Natural killer cell (primary cell): Measurements from ENCODE around the gene RIC3. TPM values are rescaled to one million over a fixed set of nuclear protein-coding genes. Genes with fewer than 3 reads are reported as not detected.
A peak's percentile ranks its signal among the peaks of the same experiment; 100 is the strongest.

Source experiments
- ATAC-seq, 3 donors: fragments of 150-1000 bp in 2 of 3; fragments of 200-7000 bp in 1 of 3; cut with Tn5 transposase; 1 replicate in 1 of 3; 2 replicates in 2 of 3; pipeline ENCODE4 v1.10.0; 2021; ENCODE audit warnings: mild to moderate bottlenecking in 2 of 3, moderate library complexity in 2 of 3
- DNase-seq, 2 donors: peaks; one replicate each; pipeline versions ENCODE4 v3.0.0 to v3.0.0-alpha.2; 2013 to 2021; ENCODE audit warnings: mixed read lengths in 1 of 2
- H3K27ac ChIP-seq: one replicate; pipeline ENCODE4 v1.5.1; 2013; ENCODE audit warnings: mild to moderate bottlenecking, low read length
- H3K27me3 ChIP-seq: one replicate; pipeline ENCODE4 v1.6.1; 2013; ENCODE audit warnings: low read length; ENCODE audit not compliant: control insufficient read depth, insufficient read depth
- H3K36me3 ChIP-seq: one replicate; pipeline ENCODE4 v1.6.1; 2013; ENCODE audit warnings: low read length; ENCODE audit not compliant: control insufficient read depth, insufficient read depth
- H3K4me1 ChIP-seq: one replicate; pipeline ENCODE4 v1.6.1; 2013; ENCODE audit warnings: low read length; ENCODE audit not compliant: control insufficient read depth, insufficient read depth
- H3K4me3 ChIP-seq: one replicate; pipeline ENCODE4 v1.5.1; 2013; ENCODE audit warnings: low read length
- H3K9me3 ChIP-seq: one replicate; pipeline ENCODE4 v1.6.1; 2013; ENCODE audit warnings: low read length; ENCODE audit not compliant: control insufficient read depth, insufficient read depth
- H3K27ac Mint-ChIP-seq, 2 donors: one replicate each; pipeline ENCODE4 v1.8.0; 2022; ENCODE audit warnings: mild to moderate bottlenecking in 2 of 2, mixed read lengths in 2 of 2, moderate library complexity in 1 of 2
- H3K27me3 Mint-ChIP-seq, 2 donors: one replicate each; pipeline ENCODE4 v1.8.0; 2022; ENCODE audit warnings: low read depth in 2 of 2, mixed read lengths in 2 of 2
- H3K36me3 Mint-ChIP-seq: one replicate; pipeline ENCODE4 v1.8.0; 2022; ENCODE audit warnings: mixed read lengths
- H3K4me1 Mint-ChIP-seq, 2 donors: one replicate each; pipeline ENCODE4 v1.8.0; 2022; ENCODE audit warnings: mixed read lengths in 2 of 2
- H3K4me3 Mint-ChIP-seq: one replicate; pipeline ENCODE4 v1.8.0; 2022; ENCODE audit warnings: mild to moderate bottlenecking, moderate library complexity, mixed read lengths
- H3K9me3 Mint-ChIP-seq, 2 donors: one replicate each; pipeline ENCODE4 v1.8.0; 2022; ENCODE audit warnings: mixed read lengths in 2 of 2
- CTCF ChIP-seq: fragments of 200-600 bp; IDR thresholded peaks from one replicate; pipeline ENCODE4 v1.8.0; 2022; ENCODE audit warnings: antibody characterized with exemption
- WGBS: methylation state at CpG from one replicate; pipeline ENCODE4 v1.1.7; 2013; ENCODE audit warnings: missing lambda C conversion rate; ENCODE audit not compliant: insufficient coverage; 5-methylcytosine and 5-hydroxymethylcytosine counted together
- intact Hi-C: fragments of 100-400 bp; cut with micrococcal nuclease; formaldehyde crosslinking; loops from one replicate; pipeline ENCODE4 v1.14.2; 2022
- total RNA-seq, 4 donors: library from RNA; stranded (reverse); fragments of 120-200 nt in 1 of 4; gene quantifications; one replicate each; pipeline versions ENCODE4 v1.2.3 to v1.2.4, GENCODE V29; 2013 to 2022

RIC3 gene
- total RNA-seq, 3 donors from 2014 or later (not counting 1 experiment from before 2014, with no cell fraction given) = 3.5 to 4.7 (median 3.6) TPM

GRCh38 chr11:8082391-8083087, 86.3 kb downstream of the RIC3 start:
- no peaks in the 10 kb centered on the region for H3K9me3 ChIP-seq
- Mint-ChIP-seq H3K27ac (no peak overlapping the region), H3K36me3 (no peaks in the 10 kb centered on the region), H3K9me3 (no peaks in the 10 kb centered on the region), H3K27me3 (peaks cover 34 to 50% of the 10 kb centered on the region in 2 donors), H3K4me3 (no peak overlapping the region), H3K4me1 (no peaks in the 10 kb centered on the region)
- peaks cover 15% of the 10 kb centered on the region for H3K27me3 ChIP-seq
- H3K36me3 ChIP-seq = no peaks in the 10 kb centered on the region
- H3K4me1 ChIP-seq = peaks cover 5% of the 10 kb centered on the region
- no peak for TF ChIP-seq CTCF
- DNase-seq = no peak
- intact Hi-C loops = no loop called here
- H3K4me3 ChIP-seq = no peak overlapping the region
- H3K27ac ChIP-seq = no peak overlapping the region
- WGBS = 92% methylated on average over 15 of the region's 15 CpGs
- no peak for ATAC-seq

- Histone ChIP-seq H3K4me3 (no peak overlapping the region), H3K27me3 (peaks cover 15% of the 10 kb centered on the region), H3K27ac (no peak overlapping the region), H3K9me3 (no peaks in the 10 kb centered on the region), H3K4me1 (peaks cover 5% of the 10 kb centered on the region), H3K36me3 (no peaks in the 10 kb centered on the region)
- no peak for DNase-seq
- Mint-ChIP-seq H3K27ac (no peak overlapping the region), H3K4me1 (no peaks in the 10 kb centered on the region), H3K36me3 (no peaks in the 10 kb centered on the region), H3K4me3 (no peak overlapping the region), H3K27me3 (peaks cover 36 to 51% of the 10 kb centered on the region in 2 donors), H3K9me3 (no peaks in the 10 kb centered on the region)
- TF ChIP-seq CTCF = no peak
- WGBS = 49% methylated on average over 24 of the region's 24 CpGs
- ATAC-seq = no peak
- intact Hi-C loops = no loop called here
Observed at GRCh38 chr11:8081591-8082250, 87.1 kb downstream of the RIC3 start.

- ATAC-seq (peak in 1 of 3 donors; percentile 32), DNase-seq (peak in 1 of 2 donors; percentile 15)
- WGBS = 2% methylated on average over 104 of the region's 104 CpGs
- H3K27me3 ChIP-seq = peaks cover 15% of the 10 kb centered on the region
- intact Hi-C loops = no loop called here
- no peaks in the 10 kb centered on the region for H3K9me3 ChIP-seq
- H3K4me3 Mint-ChIP-seq = peak within 1 kb of the TSS; percentile 56
- H3K27ac ChIP-seq = no peak within 1 kb of the TSS
- peaks cover 36 to 51% of the 10 kb centered on the region in 2 donors for H3K27me3 Mint-ChIP-seq
- no peak for TF ChIP-seq CTCF
- no peaks in the 10 kb centered on the region for H3K4me1 Mint-ChIP-seq
- H3K36me3 ChIP-seq = no peaks in the 10 kb centered on the region
- H3K27ac Mint-ChIP-seq = no peak within 1 kb of the TSS
- no peaks in the 10 kb centered on the region for H3K9me3 Mint-ChIP-seq
- peaks cover 5% of the 10 kb centered on the region for H3K4me1 ChIP-seq
- H3K36me3 Mint-ChIP-seq = no peaks in the 10 kb centered on the region
- no peak within 1 kb of the TSS for H3K4me3 ChIP-seq
Observed at GRCh38 chr11:8080674-8081590, 87.9 kb downstream of the RIC3 start, which contains the start of gene TUB. Gene TUB, plus strand, starts transcription at chr11:8081211. Its CDS starts 300 bp downstream, at chr11:8081511.
